Keratinocyte (primary cell): ENCODE measurements around the gene HECA. TPM values are rescaled to one million over a fixed set of nuclear protein-coding genes. Genes with fewer than 3 reads are reported as not detected.

Source experiments
- DNase-seq: peaks from one replicate; pipeline ENCODE4 v3.0.0-alpha.2; 2011; ENCODE audit warnings: low read depth, missing footprints, low spot score
- FAIRE-seq: peaks from 2 replicates; lab custom pipeline; 2011; peaks lifted over from hg19 to GRCh38; lab: Jason Lieb, UNC
- H2AFZ ChIP-seq: 2 replicates; pipeline ENCODE4 v1.6.0; 2012; ENCODE audit warnings: low read length, control low read depth, inconsistent platforms; ENCODE audit not compliant: control insufficient read depth
- H3K27ac ChIP-seq: 2 replicates; pipeline ENCODE4 v1.5.1; 2011; ENCODE audit warnings: low read length; ENCODE audit not compliant: control insufficient read depth, insufficient read depth
- H3K27me3 ChIP-seq: 3 replicates; pipeline ENCODE4 v1.6.0; 2011; ENCODE audit warnings: low read length; ENCODE audit not compliant: control insufficient read depth, insufficient read depth; ENCODE audit errors: extremely low read depth
- H3K36me3 ChIP-seq, 2 experiments: 2 replicates in 1 of 2; 3 replicates in 1 of 2; pipeline ENCODE4 v1.5.1; 2011; ENCODE audit warnings: low read length in 2 of 2, mild to moderate bottlenecking in 1 of 2; ENCODE audit not compliant: control insufficient read depth in 2 of 2, insufficient read depth in 2 of 2; ENCODE audit errors: extremely low read depth in 1 of 2
- H3K4me1 ChIP-seq: 3 replicates; pipeline ENCODE4 v1.5.1; 2011; ENCODE audit warnings: low read length; ENCODE audit not compliant: control insufficient read depth, insufficient read depth; ENCODE audit errors: extremely low read depth
- H3K4me2 ChIP-seq: 3 replicates; pipeline ENCODE4 v1.6.0; 2011; ENCODE audit warnings: low read depth, low read length; ENCODE audit not compliant: control insufficient read depth, insufficient read depth; ENCODE audit errors: extremely low read depth
- H3K4me3 ChIP-seq, 3 experiments: fragments of 200-600 bp in 1 of 3; sonication (generic) in 1 of 3; 2 replicates in 2 of 3; 3 replicates in 1 of 3; pipeline ENCODE4 v1.5.1; 2011 to 2016; ENCODE audit warnings: low read length in 3 of 3, mild to moderate bottlenecking in 3 of 3, control low read depth in 2 of 3, inconsistent platforms in 1 of 3, low read depth in 1 of 3, mixed read lengths in 1 of 3, mixed run types in 1 of 3, moderate library complexity in 1 of 3; ENCODE audit not compliant: control insufficient read depth in 2 of 3, insufficient read depth in 2 of 3; ENCODE audit errors: extremely low read depth in 1 of 3
- H3K79me2 ChIP-seq: 2 replicates; pipeline ENCODE4 v1.6.0; 2012; ENCODE audit warnings: low read length; ENCODE audit not compliant: control insufficient read depth, insufficient read depth
- H3K9ac ChIP-seq: 3 replicates; pipeline ENCODE4 v1.6.0; 2011; ENCODE audit warnings: low read length; ENCODE audit not compliant: control insufficient read depth, insufficient read depth; ENCODE audit errors: extremely low read depth
- H3K9me1 ChIP-seq: 3 replicates; pipeline ENCODE4 v1.6.0; 2011; ENCODE audit warnings: low read length; ENCODE audit not compliant: control insufficient read depth, insufficient read depth; ENCODE audit errors: extremely low read depth
- H3K9me3 ChIP-seq: 2 replicates; pipeline ENCODE4 v1.5.1; 2012; ENCODE audit warnings: low read depth, low read length; ENCODE audit not compliant: control insufficient read depth
- H4K20me1 ChIP-seq: 3 replicates; pipeline ENCODE4 v1.6.0; 2011; ENCODE audit warnings: low read length; ENCODE audit not compliant: control insufficient read depth, insufficient read depth; ENCODE audit errors: extremely low read depth
- CTCF ChIP-seq, 3 experiments: IDR thresholded peaks in 1 of 3; conservative IDR thresholded peaks in 1 of 3; optimal IDR thresholded peaks in 1 of 3; 2 replicates in 2 of 3; 3 replicates in 1 of 3; pipeline versions ENCODE3 to v1.5.1; 2011; ENCODE audit warnings: low read length in 3 of 3, mild to moderate bottlenecking in 3 of 3, moderate library complexity in 2 of 3, control low read depth in 1 of 3, inconsistent platforms in 1 of 3; ENCODE audit not compliant: insufficient read depth in 2 of 3; ENCODE audit errors: extremely low read depth in 1 of 3
- EZH2 ChIP-seq: IDR thresholded peaks from one replicate; pipeline ENCODE4 v1.6.1; 2012; ENCODE audit warnings: inconsistent platforms, mild to moderate bottlenecking, low read length, moderate library complexity
- dilution Hi-C: fragments of 300-500 bp; cut with MboI; formaldehyde crosslinking; loops from one replicate; pipeline ENCODE4 v1.7.0; 2020; ENCODE audit warnings: low sequenced_read_pairs; ENCODE audit not compliant: extremely low pct_ligation_motif_present
- polyA plus RNA-seq, 5 experiments: library from polyadenylated mRNA; depleted of rRNA in 3 of 5; stranded (reverse) in 3 of 5; stranded (forward) in 1 of 5; unstranded in 1 of 5; fragments of >200 nt; gene quantifications; 1 replicate in 1 of 5; 2 replicates in 3 of 5; 3 replicates in 1 of 5; pipeline versions ENCODE4 v1.2.1 to v1.2.3, GENCODE V29; 2011 to 2012; ENCODE audit warnings: missing spikeins in 2 of 5, low read depth in 1 of 5, low replicate concordance in 1 of 5

HECA gene
- polyA plus RNA-seq, 1 donor (not counting 4 experiments of a cell fraction or from before 2014, with no cell fraction given) = 12.3 TPM

DNA sequence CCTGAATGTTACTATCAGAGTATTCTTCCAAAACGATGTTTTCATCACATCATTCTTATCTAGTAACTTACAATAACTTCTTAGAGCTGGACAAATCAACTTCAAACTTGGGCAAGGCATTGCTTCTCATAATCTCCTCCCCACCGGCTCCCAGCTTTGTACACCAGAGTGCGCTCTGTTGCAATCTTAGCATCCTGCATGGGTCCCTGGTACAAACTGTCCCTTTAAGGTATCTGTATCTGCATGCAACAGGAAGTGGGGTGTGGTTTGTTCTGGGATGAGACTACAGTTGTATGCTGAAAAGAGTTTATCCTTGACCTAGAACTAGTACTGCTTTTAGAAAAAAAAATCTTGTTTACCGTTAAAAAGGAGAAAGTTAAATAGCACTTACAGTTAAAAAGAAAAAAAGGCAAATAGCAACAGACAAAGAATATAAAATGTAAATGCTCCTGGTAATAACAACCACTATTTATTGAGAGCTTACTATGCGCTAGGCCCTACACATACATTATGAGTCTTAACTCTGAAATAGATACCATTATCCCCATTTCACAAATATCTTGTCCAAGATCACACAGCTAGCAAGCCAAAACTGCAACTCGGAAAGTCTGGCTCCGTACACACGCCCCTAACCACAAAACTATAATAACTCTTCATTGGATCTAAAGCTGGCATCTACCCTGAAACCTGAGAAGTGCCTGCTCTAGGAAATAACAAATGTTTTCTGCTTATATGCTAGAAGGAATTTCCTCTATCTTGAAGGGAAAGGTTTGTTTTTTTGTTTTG lies 9.8 kb upstream of the HECA start:
- dilution Hi-C loops = no loop called here
- Histone ChIP-seq H3K79me2 (no peaks in the 10 kb centered on the region), H3K27ac (no peak overlapping the region), H3K36me3 (no peaks in the 10 kb centered on the region), H2AFZ (peak overlapping the region; percentile 56), H3K4me1 (peaks cover 19% of the 10 kb centered on the region), H3K27me3 (no peaks in the 10 kb centered on the region), H3K9me1 (no peaks in the 10 kb centered on the region), H4K20me1 (no peaks in the 10 kb centered on the region), H3K4me3 (no peak overlapping the region), H3K9ac (no peak overlapping the region), H3K9me3 (no peaks in the 10 kb centered on the region), H3K4me2 (peak overlapping the region; percentile 60)
- FAIRE-seq (peak; percentile 90), DNase-seq (peak; percentile 59)
- peak; percentile 61 to 89 (median 80) for TF ChIP-seq CTCF (optimal IDR thresholded peaks at IDR 0.05 in 1 of 3, IDR thresholded peaks at IDR 0.05 in 1 of 3, conservative IDR thresholded peaks at IDR 0.05 in 1 of 3; ENCODE audit: extremely low read depth in 1 of 3, insufficient read depth in 2 of 3, low read length in 3 of 3)
- no peak for TF ChIP-seq EZH2

GRCh38 chr6:139126255-139126654 lies 8.6 kb upstream of the HECA start:
- dilution Hi-C loops = no loop called here
- H2AFZ ChIP-seq = peak overlapping the region; percentile 34

More at GRCh38 chr6:139126255-139126654, 8.6 kb upstream of the HECA start:
- H3K27ac ChIP-seq = no peak overlapping the region
- no peak overlapping the region for H3K4me3 ChIP-seq
- H4K20me1 ChIP-seq = no peaks in the 10 kb centered on the region
- H3K9me3 ChIP-seq = no peaks in the 10 kb centered on the region
- H3K36me3 ChIP-seq = no peaks in the 10 kb centered on the region
- no peaks in the 10 kb centered on the region for H3K79me2 ChIP-seq
- H3K9ac ChIP-seq = no peak overlapping the region
- DNase-seq (no peak), FAIRE-seq (peak; percentile 74)
- TF ChIP-seq CTCF (optimal IDR thresholded peaks at IDR 0.05 in 1 of 3, IDR thresholded peaks at IDR 0.05 in 1 of 3, conservative IDR thresholded peaks at IDR 0.05 in 1 of 3; ENCODE audit: extremely low read depth in 1 of 3, insufficient read depth in 2 of 3, low read length in 3 of 3) (no peak), EZH2 (no peak)
- H3K4me1 ChIP-seq = peaks cover 19% of the 10 kb centered on the region
- H3K9me1 ChIP-seq = no peaks in the 10 kb centered on the region
- H3K4me2 ChIP-seq = no peak overlapping the region
- no peaks in the 10 kb centered on the region for H3K27me3 ChIP-seq
